HG02970 (cell line): ENCODE data around the gene PRKCB.
"Not testable (repeated sequence)": the region's sequence is repeated elsewhere in the genome, so short reads cannot be mapped to it uniquely, and the experiment has no call there.

Experiments
- ATAC-seq: cut with Tn5 transposase; IDR thresholded peaks from one replicate; pipeline ENCODE4 v1.9.1; 2021; ENCODE audit warnings: mild to moderate bottlenecking, moderate library complexity, moderate number of reproducible peaks; ENCODE audit not compliant: unreplicated experiment, low FRiP score

The PRKCB gene

GRCh38 chr16:24071666-24072360 is 236.0 kb downstream of the PRKCB start:
- ATAC-seq, result no peak

GRCh38 chr16:24073321-24073720 is 237.5 kb downstream of the PRKCB start:
- ATAC-seq, result no peak

GRCh38 chr16:24074574-24074973 is 238.8 kb downstream of the PRKCB start:
- ATAC-seq, result no peak

GRCh38 chr16:24075302-24075701 is 239.5 kb downstream of the PRKCB start:
- no peak for ATAC-seq

GRCh38 chr16:24075931-24076716 is 240.3 kb downstream of the PRKCB start:
- ATAC-seq, result no peak

GRCh38 chr16:24077292-24077691 is 241.5 kb downstream of the PRKCB start:
- no peak for ATAC-seq

GRCh38 chr16:24077966-24078365 is 242.2 kb downstream of the PRKCB start:
- no peak for ATAC-seq

- ATAC-seq, result no peak
These were observed 249.9 kb downstream of the PRKCB start for GRCh38 chr16:24085666-24086065.

- ATAC-seq, result no peak
These were observed 252.2 kb downstream of the PRKCB start for GRCh38 chr16:24087891-24088410.

GRCh38 chr16:24088767-24089166 is 253.0 kb downstream of the PRKCB start:
- no peak for ATAC-seq

GRCh38 chr16:24091125-24091524 is 255.3 kb downstream of the PRKCB start:
- ATAC-seq, result no peak

GRCh38 chr16:24093049-24093448 is 257.3 kb downstream of the PRKCB start:
- no peak for ATAC-seq

- no peak for ATAC-seq
These were observed 258.9 kb downstream of the PRKCB start for GRCh38 chr16:24094660-24095059.

GRCh38 chr16:24098896-24099295 is 263.1 kb downstream of the PRKCB start:
- ATAC-seq, result no peak

- no peak for ATAC-seq
These were observed 265.6 kb downstream of the PRKCB start for GRCh38 chr16:24101431-24101830.

- ATAC-seq, result no peak
These were observed 266.5 kb downstream of the PRKCB start for GRCh38 chr16:24102209-24102660.

- not testable (repeated sequence) for ATAC-seq
These were observed 269.7 kb downstream of the PRKCB start for GRCh38 chr16:24105471-24105870.

GRCh38 chr16:24108090-24108489 is 272.3 kb downstream of the PRKCB start:
- ATAC-seq, result not testable (repeated sequence)

- ATAC-seq, result no peak
These were observed 276.0 kb downstream of the PRKCB start for GRCh38 chr16:24111724-24112302.

- ATAC-seq, result no peak
These were observed 277.4 kb downstream of the PRKCB start for GRCh38 chr16:24113115-24113745.

- no peak for ATAC-seq
These were observed 279.1 kb downstream of the PRKCB start for GRCh38 chr16:24114876-24115275.
